HEK293 (cell line): ENCODE data around the gene ZC2HC1C.

ENCODE experiments used
- CTCF ChIA-PET: fragments of 350-600 bp; formaldehyde crosslinking; extraction: SDS; loops from one replicate; lab custom pipeline; 2021; ENCODE audit warnings: antibody characterized with exemption; lab: Yijun Ruan, JAX
- POLR2A ChIA-PET: fragments of 300-600 bp; formaldehyde crosslinking; extraction: SDS; loops from one replicate; lab custom pipeline; 2020; ENCODE audit warnings: antibody characterized with exemption, inconsistent platforms; lab: Yijun Ruan, JAX
- H3K27ac ChIP-seq: fragments of 200-500 bp; sonication (Bioruptor generic); 2 replicates; pipeline ENCODE4 v1.5.1; 2014; ENCODE audit warnings: low read depth, low read length, control low read depth, inconsistent platforms; ENCODE audit errors: extremely low read depth
- H3K36me3 ChIP-seq, 2 experiments: fragments of 200-500 bp in 1 of 2; sonication (Bioruptor generic) in 1 of 2; 1 replicate in 1 of 2; 2 replicates in 1 of 2; pipeline ENCODE4 v1.5.1; 2014 to 2017; ENCODE audit warnings: inconsistent platforms in 2 of 2, low read length in 2 of 2; ENCODE audit not compliant: control insufficient read depth in 2 of 2, insufficient read depth in 1 of 2
- H3K4me1 ChIP-seq: fragments of 200-500 bp; sonication (Bioruptor generic); 2 replicates; pipeline ENCODE4 v1.5.1; 2014; ENCODE audit warnings: mild to moderate bottlenecking, low read length, inconsistent platforms; ENCODE audit not compliant: control insufficient read depth, insufficient read depth
- H3K4me3 ChIP-seq: 2 replicates; pipeline ENCODE4 v1.5.1; 2011; ENCODE audit warnings: low read depth, mild to moderate bottlenecking, control low read depth, low read length, moderate library complexity
- H3K9me3 ChIP-seq: fragments of 200-500 bp; sonication (Bioruptor generic); 2 replicates; pipeline ENCODE4 v1.5.1; 2014; ENCODE audit warnings: low read depth, low read length, inconsistent platforms; ENCODE audit not compliant: control insufficient read depth, insufficient read depth
- BCL11B ChIP-seq: fragments of 450-650 bp; formaldehyde crosslinking; IDR thresholded peaks from 2 replicates; pipeline ENCODE4 v1.5.1; 2016; ENCODE audit warnings: low read depth, missing biosample characterization, missing genetic modification characterization
- BCL6B ChIP-seq: fragments of 450-650 bp; formaldehyde crosslinking; IDR thresholded peaks from 2 replicates; pipeline ENCODE4 v1.5.1; 2017; ENCODE audit warnings: missing biosample characterization, missing genetic modification characterization
- HOXD13 ChIP-seq: sonication (generic); formaldehyde crosslinking; IDR thresholded peaks from 2 replicates; pipeline ENCODE4 v1.8.0; 2022; ENCODE audit warnings: missing genetic modification reagents, borderline replicate concordance
- KLF9 ChIP-seq: fragments of 450-650 bp; formaldehyde crosslinking; IDR thresholded peaks from 2 replicates; pipeline ENCODE4 v1.5.1; 2016; ENCODE audit warnings: missing biosample characterization, missing genetic modification characterization, low read depth
- PBX3 ChIP-seq: sonication (generic); formaldehyde crosslinking; IDR thresholded peaks from 2 replicates; pipeline ENCODE4 v1.8.1; 2022; ENCODE audit warnings: mild to moderate bottlenecking, moderate library complexity, missing genetic modification reagents
- RBAK ChIP-seq: fragments of 450-650 bp; formaldehyde crosslinking; IDR thresholded peaks from 2 replicates; pipeline ENCODE4 v1.5.1; 2016; ENCODE audit warnings: missing biosample characterization, missing genetic modification characterization
- SCRT1 ChIP-seq: fragments of 450-650 bp; formaldehyde crosslinking; IDR thresholded peaks from 2 replicates; pipeline ENCODE4 v1.5.1; 2016; ENCODE audit warnings: missing biosample characterization, missing genetic modification characterization, borderline replicate concordance
- SP7 ChIP-seq: fragments of 450-650 bp; formaldehyde crosslinking; IDR thresholded peaks from 2 replicates; pipeline ENCODE4 v1.5.1; 2016; ENCODE audit warnings: missing biosample characterization, missing genetic modification characterization
- ZBTB17 ChIP-seq: fragments of 450-650 bp; formaldehyde crosslinking; IDR thresholded peaks from 2 replicates; pipeline ENCODE4 v1.5.1; 2016; ENCODE audit warnings: missing biosample characterization, missing genetic modification characterization
- ZBTB8A ChIP-seq: fragments of 450-650 bp; formaldehyde crosslinking; IDR thresholded peaks from 2 replicates; pipeline ENCODE4 v1.5.1; 2016; ENCODE audit warnings: missing biosample characterization, missing genetic modification characterization
- ZFP37 ChIP-seq: fragments of 450-650 bp; formaldehyde crosslinking; IDR thresholded peaks from 2 replicates; pipeline ENCODE4 v1.5.1; 2016; ENCODE audit warnings: missing biosample characterization, missing genetic modification characterization
- ZFP69B ChIP-seq: fragments of 450-650 bp; formaldehyde crosslinking; IDR thresholded peaks from 2 replicates; pipeline ENCODE4 v1.5.1; 2016; ENCODE audit warnings: missing biosample characterization, missing genetic modification characterization
- ZNF248 ChIP-seq: fragments of 450-650 bp; formaldehyde crosslinking; IDR thresholded peaks from 2 replicates; pipeline ENCODE4 v1.5.1; 2017; ENCODE audit warnings: missing biosample characterization, missing genetic modification characterization
- ZNF341 ChIP-seq: fragments of 450-650 bp; formaldehyde crosslinking; IDR thresholded peaks from 2 replicates; pipeline ENCODE4; 2016; ENCODE audit warnings: low read depth, missing biosample characterization, missing genetic modification characterization
- ZNF398 ChIP-seq: fragments of 450-650 bp; formaldehyde crosslinking; IDR thresholded peaks from 2 replicates; pipeline ENCODE4 v1.5.1; 2017; ENCODE audit warnings: missing biosample characterization, missing genetic modification characterization
- ZNF555 ChIP-seq: fragments of 450-650 bp; formaldehyde crosslinking; conservative IDR thresholded peaks from 2 replicates; pipeline ENCODE4 v1.5.1; 2017; ENCODE audit warnings: missing biosample characterization, mild to moderate bottlenecking, missing genetic modification characterization, inconsistent platforms
- ZNF610 ChIP-seq: fragments of 450-650 bp; formaldehyde crosslinking; IDR thresholded peaks from 2 replicates; pipeline ENCODE4 v1.5.1; 2016; ENCODE audit warnings: missing biosample characterization, missing genetic modification characterization, borderline replicate concordance
- ZNF626 ChIP-seq: fragments of 450-650 bp; sonication (Bioruptor Pico); formaldehyde crosslinking; IDR thresholded peaks from 2 replicates; pipeline ENCODE4 v1.5.1; 2018; ENCODE audit warnings: missing biosample characterization, missing genetic modification characterization, inconsistent platforms
- ZNF660 ChIP-seq: fragments of 450-650 bp; IDR thresholded peaks from 2 replicates; pipeline ENCODE4 v1.5.1; 2018; ENCODE audit warnings: missing biosample characterization, mild to moderate bottlenecking, missing genetic modification characterization
- ZNF701 ChIP-seq: fragments of 450-650 bp; formaldehyde crosslinking; IDR thresholded peaks from 2 replicates; pipeline ENCODE4 v1.5.1; 2016; ENCODE audit warnings: missing biosample characterization, missing genetic modification characterization
- ZNF704 ChIP-seq: fragments of 450-650 bp; formaldehyde crosslinking; IDR thresholded peaks from 2 replicates; pipeline ENCODE4 v1.5.1; 2016; ENCODE audit warnings: missing biosample characterization, missing genetic modification characterization
- ZNF707 ChIP-seq: fragments of 450-650 bp; formaldehyde crosslinking; IDR thresholded peaks from 2 replicates; pipeline ENCODE4 v1.5.1; 2016; ENCODE audit warnings: missing biosample characterization, missing genetic modification characterization

ZC2HC1C gene

GRCh38 chr14:75049136-75049535, 20.3 kb upstream of the ZC2HC1C start:
- H3K9me3 ChIP-seq, result no peaks in the 10 kb centered on the region
- CTCF ChIA-PET, result no interaction called here
- peaks cover 0 to 14% of the 10 kb centered on the region in 2 experiments; a peak in 1 of 3 replicates for H3K36me3 ChIP-seq
- no peaks in the 10 kb centered on the region for H3K4me1 ChIP-seq
- H3K27ac ChIP-seq, result no peak overlapping the region
- POLR2A ChIA-PET, result interaction anchor here (1.8 kb wide), 1 partner anchor 15 kb away, joined by 4 read pairs; the partner anchor contains the start of gene ACYP1
- no peak for TF ChIP-seq ZNF660 (tag by site-specific recombination)
- no peak for TF ChIP-seq SCRT1 (tag by site-specific recombination)
- TF ChIP-seq ZNF610 (tag by site-specific recombination), result no peak
- TF ChIP-seq ZFP37 (tag by site-specific recombination), result no peak
- no peak for TF ChIP-seq ZBTB8A (tag by site-specific recombination)
- TF ChIP-seq ZNF248, result no peak
- TF ChIP-seq ZNF704 (tag by site-specific recombination), result no peak
- TF ChIP-seq ZNF555, result no peak
- TF ChIP-seq SP7 (tag by site-specific recombination), result no peak
- TF ChIP-seq, all 188 proteins: peak for 0
- H3K4me3 ChIP-seq, result no peak overlapping the region

- peaks cover 0 to 14% of the 10 kb centered on the region in 2 experiments; a peak in 1 of 3 replicates for H3K36me3 ChIP-seq
- no peak overlapping the region for H3K27ac ChIP-seq
- no peak for TF ChIP-seq ZNF341 (tag by site-specific recombination)
- TF ChIP-seq ZFP69B (tag by site-specific recombination), result no peak
- TF ChIP-seq ZNF701 (tag by site-specific recombination), result no peak
- no peak for TF ChIP-seq HOXD13 (CRISPR knock-in tag)
- no peak for TF ChIP-seq ZBTB17 (tag by site-specific recombination)
- no peak for TF ChIP-seq BCL6B (tag by site-specific recombination)
- TF ChIP-seq RBAK (tag by site-specific recombination), result no peak
- TF ChIP-seq PBX3 (CRISPR knock-in tag), result no peak
- no peak for TF ChIP-seq BCL11B (tag by site-specific recombination)
- no peak for TF ChIP-seq ZNF398 (tag by site-specific recombination)
- TF ChIP-seq ZNF707 (tag by site-specific recombination), result no peak
- TF ChIP-seq KLF9 (tag by site-specific recombination), result no peak
- TF ChIP-seq ZNF626, result no peak
- TF ChIP-seq, all 188 proteins: peak for 0
- Histone ChIP-seq H3K4me3 (no peak overlapping the region), H3K4me1 (no peaks in the 10 kb centered on the region), H3K9me3 (no peaks in the 10 kb centered on the region)
- ChIA-PET POLR2A (interaction anchor here (1.8 kb wide), 1 partner anchor 14 kb away, joined by 4 read pairs; the partner anchor contains the start of gene ACYP1), CTCF (no interaction called here)
Observed at GRCh38 chr14:75049731-75050201, 19.7 kb upstream of the ZC2HC1C start.
